D721Med (cell line): ENCODE data around the gene EEF1A2.
"Not testable (repeated sequence)": the region's sequence is repeated elsewhere in the genome, so short reads cannot be mapped to it uniquely, and the experiment has no call there.

Source experiments
- DNase-seq: peaks from one replicate; pipeline ENCODE4 v3.0.0; 2011; ENCODE audit warnings: low spot score; ENCODE audit not compliant: insufficient read length
- FAIRE-seq: peaks from 2 replicates; lab custom pipeline; 2011; peaks lifted over from hg19 to GRCh38; lab: Jason Lieb, UNC
- CTCF ChIP-seq: IDR thresholded peaks from 2 replicates; pipeline ENCODE4 v1.5.1; 2012; ENCODE audit warnings: mild to moderate bottlenecking, control low read depth; ENCODE audit not compliant: insufficient read depth; ENCODE audit errors: missing control alignments

The EEF1A2 gene

DNA sequence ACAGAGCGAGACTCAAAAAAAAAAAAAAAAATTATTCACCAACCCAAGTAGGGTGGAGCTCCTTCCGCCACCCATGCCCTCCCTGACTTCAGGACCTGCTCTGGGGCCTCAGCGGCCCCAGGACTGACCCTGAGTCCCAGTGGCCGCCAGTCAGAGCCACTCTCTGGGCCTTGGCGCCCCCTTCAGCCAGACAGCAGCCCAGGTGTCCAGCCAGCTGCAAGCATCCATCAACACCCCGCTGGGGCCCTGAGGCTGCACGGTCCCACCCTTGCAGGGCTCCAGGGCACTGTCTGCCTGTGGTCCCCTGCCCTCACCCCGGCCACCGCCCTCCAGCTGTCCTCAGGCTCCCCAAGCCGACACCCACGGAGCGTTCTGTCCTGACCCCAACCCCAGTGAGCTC lies 15.0 kb downstream of the EEF1A2 start:
- DNase-seq (no peak), FAIRE-seq (no peak)
- TF ChIP-seq CTCF = peak; percentile 26

DNA sequence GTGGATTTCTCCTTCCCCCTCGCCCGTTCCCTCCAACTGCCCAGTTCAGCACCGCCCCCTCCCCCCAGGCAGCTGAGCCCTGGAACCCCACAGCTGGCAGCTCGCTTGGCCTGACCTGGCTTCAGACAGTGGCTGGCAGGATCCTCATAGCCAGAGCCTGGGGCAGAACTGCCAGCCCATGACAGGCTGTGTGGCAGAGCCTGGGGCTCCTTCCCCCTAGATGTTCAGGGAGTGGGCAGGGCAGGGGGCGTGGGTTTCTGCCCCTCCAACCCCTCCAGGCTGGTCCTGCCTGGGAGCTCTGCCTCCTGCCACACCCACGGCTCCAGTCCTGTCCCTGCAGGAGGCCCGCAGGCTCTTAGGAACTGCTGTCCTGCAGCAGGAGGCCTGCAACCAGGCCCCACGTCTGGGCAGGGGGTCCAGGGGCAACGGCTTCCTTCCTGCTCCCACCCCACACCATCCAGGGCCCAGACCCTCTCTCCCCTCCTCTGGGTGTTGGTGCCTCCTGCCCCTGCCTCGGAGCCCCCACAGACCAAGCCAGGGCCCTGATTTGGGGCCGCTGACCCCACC lies 16.8 kb downstream of the EEF1A2 start:
- DNase-seq = no peak
- TF ChIP-seq CTCF = no peak
- no peak for FAIRE-seq

GRCh38 chr20:63481503-63481902 lies 17.4 kb downstream of the EEF1A2 start:
- FAIRE-seq (no peak), DNase-seq (no peak)
- no peak for TF ChIP-seq CTCF

GRCh38 chr20:63479695-63480419 lies 19.0 kb downstream of the EEF1A2 start:
- not testable (repeated sequence) for DNase-seq, FAIRE-seq

DNA sequence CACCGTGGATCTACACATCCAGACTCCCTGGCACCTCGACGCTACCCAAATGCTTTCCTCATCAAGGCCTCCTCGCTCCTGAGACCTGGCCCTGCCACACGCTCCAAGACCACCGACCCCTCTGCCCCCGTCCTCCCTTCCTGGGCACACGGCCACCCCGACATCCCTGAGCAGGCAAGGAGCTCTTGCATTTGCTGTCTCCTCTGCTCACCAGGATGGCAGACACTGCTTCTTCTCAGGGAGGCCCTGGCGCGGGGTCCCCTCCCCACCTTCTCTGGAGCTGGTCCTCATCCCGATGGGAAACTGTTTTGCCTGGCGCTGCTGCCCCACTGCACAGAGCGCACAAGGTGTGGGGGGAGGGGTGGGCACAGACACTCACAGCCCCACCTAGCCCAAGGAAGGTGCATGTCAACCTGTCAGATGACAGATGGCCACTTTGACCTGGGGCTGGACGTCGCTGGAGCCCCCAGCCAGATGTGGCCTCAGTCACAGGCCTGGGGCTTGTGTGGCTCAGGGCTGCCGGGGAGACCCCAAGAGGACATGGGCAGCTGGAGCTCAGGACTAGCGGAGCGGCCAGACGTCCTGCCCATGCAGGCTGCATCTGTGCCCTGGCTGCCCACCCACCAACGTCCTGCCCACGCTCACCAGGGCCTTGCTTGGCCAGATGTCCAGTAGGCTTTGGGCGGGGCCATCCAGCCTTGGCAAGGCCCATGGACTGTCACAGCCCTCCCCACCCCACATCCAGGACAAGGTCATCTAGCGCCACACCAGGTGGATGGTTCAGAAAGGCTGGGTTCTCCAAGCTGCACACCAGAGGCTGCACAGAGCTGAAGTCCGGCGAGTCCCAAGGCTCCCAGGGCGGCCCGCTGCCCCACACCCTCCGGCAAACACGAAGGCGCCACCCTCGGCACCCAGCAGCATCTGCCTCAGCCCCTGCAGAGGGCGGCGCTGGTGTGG lies 20.3 kb downstream of the EEF1A2 start:
- DNase-seq (no peak), FAIRE-seq (no peak)
- TF ChIP-seq CTCF = no peak

GRCh38 chr20:63477944-63478343 lies 20.9 kb downstream of the EEF1A2 start:
- DNase-seq = no peak
- no peak for FAIRE-seq
- TF ChIP-seq CTCF = no peak

GRCh38 chr20:63477061-63477616 lies 21.7 kb downstream of the EEF1A2 start:
- no peak for FAIRE-seq
- no peak for DNase-seq
- no peak for TF ChIP-seq CTCF
